Smooth muscle cell (in vitro differentiated cells): ENCODE data around the gene ENTPD6. TPM values are rescaled to one million over a fixed set of nuclear protein-coding genes. Genes with fewer than 3 reads are reported as not detected.

ENCODE experiments used
- DNase-seq: peaks from one replicate; lab custom pipeline; 2025; ENCODE audit not compliant: unreplicated experiment; lab: John Stamatoyannopoulos, UW
- H2AFZ ChIP-seq: fragments of 200-600 bp; sonication (generic); 2 replicates; pipeline ENCODE4 v1.6.0; 2016; ENCODE audit warnings: antibody characterized with exemption, low read depth, mild to moderate bottlenecking
- H3F3A ChIP-seq: fragments of 200-600 bp; sonication (generic); 2 replicates; pipeline ENCODE4 v1.6.0; 2017; ENCODE audit warnings: antibody characterized with exemption, low read depth
- H3K27ac ChIP-seq: fragments of 200-600 bp; sonication (generic); 2 replicates; pipeline ENCODE4 v1.5.1; 2016; ENCODE audit warnings: low read depth, mild to moderate bottlenecking
- H3K27me3 ChIP-seq: fragments of 200-600 bp; sonication (generic); 2 replicates; pipeline ENCODE4 v1.6.1; 2016; ENCODE audit warnings: low read depth, mild to moderate bottlenecking
- H3K36me3 ChIP-seq: fragments of 200-600 bp; sonication (generic); 2 replicates; pipeline ENCODE4 v1.5.1; 2016; ENCODE audit warnings: low read depth
- H3K4me1 ChIP-seq: fragments of 200-600 bp; sonication (generic); 2 replicates; pipeline ENCODE4 v1.5.1; 2016; ENCODE audit warnings: low read depth
- H3K4me2 ChIP-seq: fragments of 200-600 bp; sonication (generic); 2 replicates; pipeline ENCODE4 v1.6.0; 2016; ENCODE audit warnings: mild to moderate bottlenecking
- H3K4me3 ChIP-seq: fragments of 200-600 bp; sonication (generic); 2 replicates; pipeline ENCODE4 v1.5.1; 2016; ENCODE audit warnings: mild to moderate bottlenecking
- H3K79me2 ChIP-seq: fragments of 200-600 bp; sonication (generic); 2 replicates; pipeline ENCODE4 v1.6.0; 2016; ENCODE audit warnings: low read depth, mild to moderate bottlenecking
- H3K9ac ChIP-seq: fragments of 200-600 bp; sonication (generic); 2 replicates; pipeline ENCODE4 v1.6.0; 2016; ENCODE audit warnings: low read depth
- H3K9me3 ChIP-seq: fragments of 200-600 bp; sonication (generic); replicated peaks from 2 replicates; pipeline ENCODE4 v1.5.1; 2016; ENCODE audit warnings: low read depth
- H4K20me1 ChIP-seq: fragments of 200-600 bp; sonication (generic); 2 replicates; pipeline ENCODE4 v1.6.0; 2016; ENCODE audit warnings: low read depth
- WGBS: methylation state at CpG from one replicate; pipeline ENCODE4 v1.1.7; 2016; ENCODE audit warnings: low lambda C conversion rate; 5-methylcytosine and 5-hydroxymethylcytosine counted together
- polyA plus RNA-seq: library from polyadenylated mRNA; unstranded; fragments of >200 nt; fragmentation: Nextera tagmentation; extraction: Ambion mirVana; gene quantifications from 2 replicates; pipeline ENCODE4 v1.2.1, GENCODE V29; 2016
- total RNA-seq: library from RNA; depleted of rRNA; stranded (reverse); fragments of >200 nt; gene quantifications from 2 replicates; pipeline ENCODE4 v1.2.3, GENCODE V29; 2014
- TF ChIP-seq, protein P1 (sequence below): fragments of 200-600 bp; sonication (generic); IDR thresholded peaks from 2 replicates; pipeline ENCODE4 v1.5.1; 2017; ENCODE audit warnings: borderline replicate concordance, mild to moderate bottlenecking, antibody characterized with exemption; ENCODE audit not compliant: insufficient read depth, poor library complexity, severe bottlenecking

ENTPD6 gene
- total and polyA plus RNA-seq, 2 experiments from 2014 or later, result 12.6 to 19.9 TPM

DNA sequence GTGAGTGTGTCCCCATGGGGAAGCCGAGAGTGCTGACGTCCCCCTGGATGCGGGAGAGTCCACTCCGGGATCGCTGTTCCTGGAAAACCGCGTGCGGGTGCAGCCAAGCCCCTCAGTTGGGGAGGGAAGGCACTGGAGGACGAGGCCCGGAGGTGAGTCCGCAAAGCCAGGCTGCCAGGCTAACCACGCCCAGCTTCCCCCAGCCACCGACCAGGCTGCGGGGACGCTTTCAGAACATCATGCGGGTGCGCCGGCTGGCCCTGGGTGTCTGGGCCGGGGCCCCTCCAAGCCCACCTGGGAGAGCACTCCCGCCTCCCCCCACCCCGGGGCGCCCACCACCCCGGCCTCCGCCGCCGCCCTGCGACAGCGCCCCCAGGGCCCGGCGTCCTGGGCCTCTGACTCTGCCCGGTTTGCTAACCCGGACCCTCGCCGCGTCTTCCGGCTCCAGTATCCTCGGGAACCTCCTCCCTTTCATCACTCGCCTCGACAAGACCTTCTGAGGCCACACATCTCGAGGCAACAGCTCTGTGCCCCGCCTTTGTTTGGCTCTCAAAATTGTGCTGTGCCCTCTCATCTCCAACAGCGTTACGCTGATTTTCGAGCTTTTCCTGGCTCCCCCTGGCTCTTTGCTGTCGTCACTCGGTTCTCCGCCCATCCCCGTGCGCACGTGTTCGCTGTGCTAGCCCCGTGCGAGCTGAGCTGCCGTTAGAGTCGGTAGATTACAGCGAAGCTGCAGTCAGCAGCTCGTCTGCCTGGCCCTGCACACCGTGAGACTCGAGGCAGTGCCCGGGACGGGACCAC is 47.1 kb upstream of the ENTPD6 start:
- DNase-seq, result no peak
- H3K9ac ChIP-seq, result no peak overlapping the region
- peak overlapping the region; percentile 26 for H3K4me2 ChIP-seq

GRCh38 chr20:25148982-25149846 is 46.3 kb upstream of the ENTPD6 start:
- Histone ChIP-seq H3K36me3 (no peaks in the 10 kb centered on the region), H3K9ac (no peak overlapping the region), H3K79me2 (no peaks in the 10 kb centered on the region), H3K4me3 (no peak overlapping the region), H3F3A (no peaks in the 10 kb centered on the region), H3K27me3 (peaks cover 12% of the 10 kb centered on the region), H2AFZ (no peak overlapping the region), H3K4me1 (peaks cover 6% of the 10 kb centered on the region), H4K20me1 (no peaks in the 10 kb centered on the region), H3K4me2 (peak overlapping the region; percentile 26), H3K27ac (no peak overlapping the region), H3K9me3 (no peaks in the 10 kb centered on the region)
- 90% methylated on average over 17 of the region's 17 CpGs for WGBS
- TF ChIP-seq, protein P1, sequence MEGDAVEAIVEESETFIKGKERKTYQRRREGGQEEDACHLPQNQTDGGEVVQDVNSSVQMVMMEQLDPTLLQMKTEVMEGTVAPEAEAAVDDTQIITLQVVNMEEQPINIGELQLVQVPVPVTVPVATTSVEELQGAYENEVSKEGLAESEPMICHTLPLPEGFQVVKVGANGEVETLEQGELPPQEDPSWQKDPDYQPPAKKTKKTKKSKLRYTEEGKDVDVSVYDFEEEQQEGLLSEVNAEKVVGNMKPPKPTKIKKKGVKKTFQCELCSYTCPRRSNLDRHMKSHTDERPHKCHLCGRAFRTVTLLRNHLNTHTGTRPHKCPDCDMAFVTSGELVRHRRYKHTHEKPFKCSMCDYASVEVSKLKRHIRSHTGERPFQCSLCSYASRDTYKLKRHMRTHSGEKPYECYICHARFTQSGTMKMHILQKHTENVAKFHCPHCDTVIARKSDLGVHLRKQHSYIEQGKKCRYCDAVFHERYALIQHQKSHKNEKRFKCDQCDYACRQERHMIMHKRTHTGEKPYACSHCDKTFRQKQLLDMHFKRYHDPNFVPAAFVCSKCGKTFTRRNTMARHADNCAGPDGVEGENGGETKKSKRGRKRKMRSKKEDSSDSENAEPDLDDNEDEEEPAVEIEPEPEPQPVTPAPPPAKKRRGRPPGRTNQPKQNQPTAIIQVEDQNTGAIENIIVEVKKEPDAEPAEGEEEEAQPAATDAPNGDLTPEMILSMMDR, result no peak
- DNase-seq, result no peak

More for the DNA sequence above, 47.1 kb upstream of the ENTPD6 start:
- H3F3A ChIP-seq, result no peaks in the 10 kb centered on the region
- no peaks in the 10 kb centered on the region for H3K36me3 ChIP-seq
- peaks cover 12% of the 10 kb centered on the region for H3K27me3 ChIP-seq
- H3K4me1 ChIP-seq, result peaks cover 6% of the 10 kb centered on the region
- H3K79me2 ChIP-seq, result no peaks in the 10 kb centered on the region
- H3K27ac ChIP-seq, result no peak overlapping the region
- no peaks in the 10 kb centered on the region for H4K20me1 ChIP-seq
- TF ChIP-seq, protein P1, result no peak
- H2AFZ ChIP-seq, result no peak overlapping the region
- no peak overlapping the region for H3K4me3 ChIP-seq
- WGBS, result 79% methylated on average over 48 of the region's 61 CpGs
- no peaks in the 10 kb centered on the region for H3K9me3 ChIP-seq

DNA sequence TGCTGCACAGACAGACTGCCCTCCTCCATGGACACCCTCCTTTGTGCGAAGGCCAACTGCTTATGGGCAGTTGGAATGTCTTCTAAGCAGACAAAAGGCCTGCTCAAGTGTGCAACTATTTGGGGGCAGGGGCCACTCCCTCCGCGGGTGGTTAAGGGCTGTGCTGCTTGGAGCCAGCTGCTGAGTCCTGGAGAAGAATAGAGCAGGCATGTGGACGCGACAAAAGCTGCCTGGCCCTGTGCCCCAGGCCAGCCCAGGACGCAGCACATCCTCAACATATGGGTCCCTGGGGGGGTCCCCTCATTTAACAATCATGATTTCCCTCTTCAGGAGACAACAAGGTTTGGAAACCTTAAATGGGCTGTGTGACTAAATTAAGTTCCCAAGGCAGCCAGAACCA is 45.5 kb upstream of the ENTPD6 start:
- Histone ChIP-seq H3K79me2 (no peaks in the 10 kb centered on the region), H3K36me3 (no peaks in the 10 kb centered on the region), H3K4me1 (peaks cover 6% of the 10 kb centered on the region), H3K9me3 (no peaks in the 10 kb centered on the region), H3K27ac (no peak overlapping the region), H3K4me3 (no peak overlapping the region), H3K9ac (no peak overlapping the region), H3F3A (no peaks in the 10 kb centered on the region), H4K20me1 (no peaks in the 10 kb centered on the region), H3K27me3 (peaks cover 10% of the 10 kb centered on the region), H3K4me2 (no peak overlapping the region), H2AFZ (no peak overlapping the region)
- TF ChIP-seq, protein P1, result no peak
- WGBS, result 87% methylated on average over 6 of the region's 6 CpGs
- DNase-seq, result no peak
